CD4-positive, alpha-beta T cell (primary cell): ENCODE data around the gene NTM. TPM values are rescaled to one million over a fixed set of nuclear protein-coding genes. Genes with fewer than 3 reads are reported as not detected.

Experiments
- ATAC-seq: fragments of 200-7000 bp; cut with Tn5 transposase; one replicate; pipeline ENCODE4 v1.10.0; 2022; ENCODE audit warnings: mild to moderate bottlenecking; ENCODE audit not compliant: poor library complexity
- CTCF ChIA-PET: fragments of 350-600 bp; sonication (Branson Sonifier 250); formaldehyde crosslinking; loops from one replicate; lab custom pipeline; 2021; ENCODE audit warnings: antibody characterized with exemption, inconsistent platforms; lab: Charles Lee
- POLR2A ChIA-PET: fragments of 350-600 bp; sonication (Branson Sonifier 250); formaldehyde crosslinking; loops from one replicate; lab custom pipeline; 2021; ENCODE audit warnings: antibody characterized with exemption, inconsistent platforms; lab: Charles Lee
- DNase-seq, 14 experiments: peaks; one replicate each; pipeline ENCODE4 v3.0.0-alpha.2; 2013 to 2020; ENCODE audit warnings: mixed read lengths in 2 of 14
- H3K27ac ChIP-seq, 2 donors: one replicate each; pipeline versions ENCODE4 v1.5.1 to v1.7.0; 2013; ENCODE audit warnings: low read length in 2 of 2, low read depth in 1 of 2, mild to moderate bottlenecking in 1 of 2
- H3K27me3 ChIP-seq, 2 experiments: 1 replicate in 1 of 2; 2 replicates in 1 of 2; pipeline versions ENCODE4 v1.6.1 to v1.7.0; 2013; ENCODE audit warnings: low read length in 2 of 2, control low read depth in 1 of 2, mild to moderate bottlenecking in 1 of 2, moderate library complexity in 1 of 2; ENCODE audit not compliant: insufficient read depth in 2 of 2, control insufficient read depth in 1 of 2
- H3K36me3 ChIP-seq: one replicate; pipeline ENCODE4 v1.6.1; 2013; ENCODE audit warnings: low read length, control low read depth; ENCODE audit not compliant: insufficient read depth
- H3K4me1 ChIP-seq: one replicate; pipeline ENCODE4 v1.6.1; 2013; ENCODE audit warnings: low read length, control low read depth; ENCODE audit not compliant: insufficient read depth
- H3K4me3 ChIP-seq: one replicate; pipeline ENCODE4 v1.5.1; 2013; ENCODE audit warnings: mild to moderate bottlenecking, low read length, moderate library complexity
- H3K9me3 ChIP-seq, 2 experiments: 1 replicate in 1 of 2; 2 replicates in 1 of 2; pipeline versions ENCODE4 v1.6.1 to v1.7.0; 2013; ENCODE audit warnings: low read length in 2 of 2, mild to moderate bottlenecking in 2 of 2, control low read depth in 1 of 2, moderate library complexity in 1 of 2; ENCODE audit not compliant: control insufficient read depth in 1 of 2, insufficient read depth in 1 of 2
- H3K27ac Mint-ChIP-seq: one replicate; pipeline ENCODE4 v1.8.0; 2020; ENCODE audit warnings: mixed read lengths
- H3K27me3 Mint-ChIP-seq: one replicate; pipeline ENCODE4 v1.8.0; 2021; ENCODE audit warnings: mixed read lengths
- H3K36me3 Mint-ChIP-seq: one replicate; pipeline ENCODE4 v1.8.0; 2021; ENCODE audit warnings: low read depth, mixed read lengths
- H3K4me1 Mint-ChIP-seq: one replicate; pipeline ENCODE4 v1.8.0; 2021; ENCODE audit warnings: low read depth, mixed read lengths
- H3K4me3 Mint-ChIP-seq: one replicate; pipeline ENCODE4 v1.8.0; 2020; ENCODE audit warnings: mild to moderate bottlenecking, mixed read lengths
- H3K9me3 Mint-ChIP-seq: one replicate; pipeline ENCODE4 v1.8.0; 2020; ENCODE audit warnings: mixed read lengths
- intact Hi-C, 2 experiments: fragments of 100-400 bp; cut with DNase I in 1 of 2; cut with micrococcal nuclease in 1 of 2; formaldehyde crosslinking; loops; one replicate each; pipeline versions ENCODE4 v1.15.1 to v1.9.0; 2023 to 2025; cut with DNase I, micrococcal nuclease
- total RNA-seq, 174 experiments: library from RNA in 2 of 174; stranded (reverse) in 2 of 174; gene quantifications; one replicate each; pipeline ENCODE4 v1.2.3 and lab custom pipeline; 2021 to 2026
- TF ChIP-seq, protein P1 (sequence below): fragments of 200-600 bp; IDR thresholded peaks from one replicate; pipeline ENCODE4 v1.8.0; 2022; ENCODE audit warnings: antibody characterized with exemption, mild to moderate bottlenecking

The NTM gene
- total RNA-seq, 2 experiments from 2014 or later: not detected

- Mint-ChIP-seq H3K9me3 (no peaks in the 10 kb centered on the region), H3K36me3 (no peaks in the 10 kb centered on the region), H3K4me1 (no peaks in the 10 kb centered on the region), H3K27me3 (no peaks in the 10 kb centered on the region), H3K27ac (no peak overlapping the region), H3K4me3 (no peak overlapping the region)
- CTCF ChIA-PET: no interaction called here
- H3K9me3 ChIP-seq: peaks cover 0 to 9% of the 10 kb centered on the region in 2 experiments
- H3K27me3 ChIP-seq: no peaks in the 10 kb centered on the region
- ATAC-seq (no peak), DNase-seq (no peak)
- H3K4me1 ChIP-seq: no peaks in the 10 kb centered on the region
- POLR2A ChIA-PET: no interaction called here
- TF ChIP-seq, protein P1, sequence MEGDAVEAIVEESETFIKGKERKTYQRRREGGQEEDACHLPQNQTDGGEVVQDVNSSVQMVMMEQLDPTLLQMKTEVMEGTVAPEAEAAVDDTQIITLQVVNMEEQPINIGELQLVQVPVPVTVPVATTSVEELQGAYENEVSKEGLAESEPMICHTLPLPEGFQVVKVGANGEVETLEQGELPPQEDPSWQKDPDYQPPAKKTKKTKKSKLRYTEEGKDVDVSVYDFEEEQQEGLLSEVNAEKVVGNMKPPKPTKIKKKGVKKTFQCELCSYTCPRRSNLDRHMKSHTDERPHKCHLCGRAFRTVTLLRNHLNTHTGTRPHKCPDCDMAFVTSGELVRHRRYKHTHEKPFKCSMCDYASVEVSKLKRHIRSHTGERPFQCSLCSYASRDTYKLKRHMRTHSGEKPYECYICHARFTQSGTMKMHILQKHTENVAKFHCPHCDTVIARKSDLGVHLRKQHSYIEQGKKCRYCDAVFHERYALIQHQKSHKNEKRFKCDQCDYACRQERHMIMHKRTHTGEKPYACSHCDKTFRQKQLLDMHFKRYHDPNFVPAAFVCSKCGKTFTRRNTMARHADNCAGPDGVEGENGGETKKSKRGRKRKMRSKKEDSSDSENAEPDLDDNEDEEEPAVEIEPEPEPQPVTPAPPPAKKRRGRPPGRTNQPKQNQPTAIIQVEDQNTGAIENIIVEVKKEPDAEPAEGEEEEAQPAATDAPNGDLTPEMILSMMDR: no peak
- intact Hi-C loops: no loop called here
- no peak overlapping the region for H3K4me3 ChIP-seq
- H3K27ac ChIP-seq: no peak overlapping the region
- no peaks in the 10 kb centered on the region for H3K36me3 ChIP-seq
Measured at GRCh38 chr11:131934006-131934405, 563.6 kb downstream of the NTM start.

- no peak overlapping the region for H3K4me3 ChIP-seq
- Mint-ChIP-seq H3K4me3 (no peak overlapping the region), H3K9me3 (no peaks in the 10 kb centered on the region), H3K27ac (no peak overlapping the region), H3K36me3 (no peaks in the 10 kb centered on the region), H3K27me3 (no peaks in the 10 kb centered on the region), H3K4me1 (no peaks in the 10 kb centered on the region)
- ATAC-seq (no peak), DNase-seq (peak in 1 of 14 experiments; percentile 2)
- ChIA-PET CTCF (no interaction called here), POLR2A (no interaction called here)
- TF ChIP-seq, protein P1: no peak
- no peaks in the 10 kb centered on the region for H3K4me1 ChIP-seq
- intact Hi-C loops: no loop called here
- H3K27ac ChIP-seq: no peak overlapping the region
- H3K27me3 ChIP-seq: no peaks in the 10 kb centered on the region
- H3K9me3 ChIP-seq: peaks cover 0 to 5% of the 10 kb centered on the region in 2 experiments
- H3K36me3 ChIP-seq: no peaks in the 10 kb centered on the region
Measured at GRCh38 chr11:131938351-131938751, 567.9 kb downstream of the NTM start.

- Mint-ChIP-seq H3K27ac (no peak overlapping the region), H3K36me3 (no peaks in the 10 kb centered on the region), H3K4me3 (no peak overlapping the region), H3K9me3 (no peaks in the 10 kb centered on the region), H3K27me3 (no peaks in the 10 kb centered on the region), H3K4me1 (no peaks in the 10 kb centered on the region)
- H3K27ac ChIP-seq: no peak overlapping the region
- ChIA-PET CTCF (no interaction called here), POLR2A (no interaction called here)
- H3K4me3 ChIP-seq: no peak overlapping the region
- no peaks in the 10 kb centered on the region for H3K36me3 ChIP-seq
- H3K9me3 ChIP-seq: peaks cover 0 to 5% of the 10 kb centered on the region in 2 experiments
- no peaks in the 10 kb centered on the region for H3K4me1 ChIP-seq
- TF ChIP-seq, protein P1: no peak
- DNase-seq (no peak), ATAC-seq (no peak)
- no peaks in the 10 kb centered on the region for H3K27me3 ChIP-seq
- intact Hi-C loops: no loop called here
Measured at GRCh38 chr11:131940126-131940525, 569.7 kb downstream of the NTM start.
